HG02870 (cell line): Measurements from ENCODE around the gene TRAPPC3.
"Not testable (repeated sequence)": the region's sequence is repeated elsewhere in the genome, so short reads cannot be mapped to it uniquely, and the experiment has no call there.

Source experiments
- ATAC-seq: cut with Tn5 transposase; IDR thresholded peaks from one replicate; pipeline ENCODE4 v1.9.1; 2021; ENCODE audit warnings: mild to moderate bottlenecking, moderate library complexity; ENCODE audit not compliant: unreplicated experiment

TRAPPC3 gene

DNA sequence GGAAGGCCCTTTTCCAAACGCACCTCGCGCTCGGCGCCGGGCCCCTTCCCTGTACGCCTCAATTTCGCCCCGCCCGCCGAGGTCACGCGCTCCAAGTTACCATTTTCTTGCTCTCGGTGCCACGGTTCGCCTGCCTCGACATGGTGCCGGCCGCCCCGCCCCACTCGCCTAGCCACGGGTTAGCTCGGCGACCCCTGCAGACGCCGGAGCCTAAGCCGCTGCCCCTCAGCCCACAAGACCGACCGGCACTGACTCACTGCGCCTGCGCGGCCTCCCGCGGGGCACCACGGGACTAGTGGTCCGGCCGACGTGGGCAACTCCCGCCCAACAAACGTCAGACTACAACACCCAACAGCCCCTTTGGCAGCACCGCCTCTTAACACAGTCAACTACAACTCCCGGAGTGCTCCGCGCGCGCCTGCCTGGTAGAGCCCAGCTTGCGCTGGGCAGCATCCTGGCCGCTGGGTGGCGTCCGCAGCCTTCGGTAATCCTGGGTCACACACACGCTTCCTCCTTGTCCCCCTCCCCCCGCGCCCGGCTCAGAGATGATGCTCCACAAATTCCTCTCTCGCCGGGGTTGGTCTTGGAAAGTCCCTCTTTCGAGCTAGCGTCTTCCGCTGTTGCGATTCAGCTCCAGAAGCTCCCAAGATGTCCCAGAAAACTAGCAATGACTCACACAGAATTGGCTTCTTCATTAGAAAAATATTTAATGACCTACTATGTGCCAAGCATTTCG is at the start of gene TRAPPC3:
Gene TRAPPC3 (minus strand): TSS at position 250 of the 736 bp plus-strand sequence. CDS start 108 bp downstream, at position 142.
- peak; percentile 89 for ATAC-seq

DNA sequence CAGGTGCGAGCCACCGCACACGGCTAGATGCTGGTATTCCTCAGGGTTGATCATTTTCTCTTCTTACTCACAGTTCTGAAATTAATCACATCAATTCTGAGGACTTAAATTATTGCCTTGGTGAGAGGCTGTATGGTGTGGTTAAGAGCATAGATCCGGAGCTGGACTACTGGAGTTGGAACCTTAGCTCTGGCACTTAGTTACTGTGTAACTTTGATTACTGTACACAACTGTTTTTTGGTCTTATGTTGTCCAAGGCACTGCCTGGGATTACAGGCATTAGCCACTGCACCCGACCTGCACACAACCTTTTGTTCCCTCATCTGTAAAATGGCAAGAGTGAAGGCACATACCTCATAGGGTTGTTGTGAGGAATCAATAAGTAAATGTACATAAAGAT is 49.4 kb upstream of the TRAPPC3 start:
- ATAC-seq = no peak

DNA sequence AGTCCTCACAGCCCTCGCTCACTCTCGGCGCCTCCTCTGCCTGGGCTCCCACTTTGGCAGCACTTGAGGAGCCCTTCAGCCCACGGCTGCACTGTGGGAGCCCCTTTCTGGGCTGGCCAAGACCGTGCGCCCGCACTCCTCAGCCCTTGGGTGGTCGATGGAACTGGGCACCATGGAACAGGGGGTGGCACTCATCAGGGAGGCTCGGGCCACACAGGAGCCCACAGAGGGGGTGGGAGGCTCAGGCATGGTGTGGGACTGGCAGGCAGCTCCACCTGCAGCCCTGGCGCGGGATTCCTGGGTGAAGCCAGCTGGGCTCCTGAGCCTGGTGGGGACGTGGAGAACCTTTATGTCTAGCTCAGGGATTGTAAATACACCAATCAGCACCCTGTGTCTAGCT is 47.5 kb upstream of the TRAPPC3 start:
- ATAC-seq = not testable (repeated sequence)

DNA sequence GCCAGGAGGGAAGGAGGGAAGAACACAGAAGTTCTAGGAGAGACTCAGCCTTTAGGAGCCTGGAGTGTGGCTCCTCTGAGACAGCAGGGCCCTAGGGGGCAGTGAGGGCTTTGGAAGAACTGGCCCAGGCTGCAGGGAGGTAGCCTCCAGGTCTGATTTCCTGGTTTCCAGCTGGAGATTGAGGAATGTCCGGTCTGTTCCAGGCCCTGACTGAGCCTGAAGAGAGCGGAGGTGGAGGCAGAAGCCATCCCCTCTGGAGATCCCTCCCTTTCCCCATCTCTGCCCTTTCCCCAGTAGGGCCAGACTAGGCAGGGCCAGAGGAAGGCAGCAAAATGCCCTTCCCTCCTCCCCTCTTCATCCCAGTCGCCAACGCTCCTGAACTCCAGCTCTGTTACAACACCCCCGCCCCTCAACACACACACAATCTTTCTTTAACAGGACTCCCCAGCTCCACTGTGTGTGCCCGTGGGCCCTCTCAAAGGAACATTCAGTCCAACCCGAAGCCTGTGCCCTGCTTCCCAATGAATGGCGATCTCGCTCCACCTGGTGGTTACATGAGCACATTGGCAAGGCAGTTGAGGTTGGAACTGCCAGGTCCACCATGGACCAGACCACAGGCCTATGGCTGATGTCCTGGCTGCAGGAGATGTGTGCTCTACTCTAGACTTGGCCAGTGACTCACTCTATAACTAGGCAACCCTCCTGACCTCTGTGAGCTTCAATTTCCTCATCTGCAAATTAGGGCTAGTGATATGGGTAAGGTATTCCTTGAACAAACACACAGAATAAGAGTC is 38.7 kb upstream of the TRAPPC3 start:
- no peak for ATAC-seq

DNA sequence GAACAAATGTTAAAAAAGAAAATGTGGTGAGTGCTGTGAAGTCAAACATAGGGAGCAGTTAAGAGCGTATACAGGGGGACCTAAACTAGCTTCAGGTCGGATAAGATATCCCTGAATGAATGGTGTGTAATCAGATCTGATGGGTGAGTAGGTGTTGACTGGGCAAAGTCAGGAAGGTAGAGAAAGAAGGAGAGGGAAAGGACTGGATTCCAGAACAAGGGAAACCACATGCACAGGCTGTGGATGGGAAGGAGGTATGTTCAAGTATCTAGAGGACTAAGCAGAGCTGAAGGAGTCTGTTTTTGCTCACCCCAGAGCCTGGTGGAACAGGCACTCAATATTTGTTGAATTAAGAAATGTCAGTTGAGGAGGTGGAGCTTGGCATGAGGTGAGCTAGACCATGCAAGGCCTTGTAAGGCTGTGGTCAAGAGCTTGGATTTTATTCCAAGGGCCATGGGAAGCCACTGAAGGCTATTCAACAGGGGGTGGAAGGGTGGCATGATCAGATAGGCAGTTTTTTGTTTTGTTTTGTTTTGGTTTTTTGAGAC is 34.1 kb upstream of the TRAPPC3 start:
- no peak for ATAC-seq

DNA sequence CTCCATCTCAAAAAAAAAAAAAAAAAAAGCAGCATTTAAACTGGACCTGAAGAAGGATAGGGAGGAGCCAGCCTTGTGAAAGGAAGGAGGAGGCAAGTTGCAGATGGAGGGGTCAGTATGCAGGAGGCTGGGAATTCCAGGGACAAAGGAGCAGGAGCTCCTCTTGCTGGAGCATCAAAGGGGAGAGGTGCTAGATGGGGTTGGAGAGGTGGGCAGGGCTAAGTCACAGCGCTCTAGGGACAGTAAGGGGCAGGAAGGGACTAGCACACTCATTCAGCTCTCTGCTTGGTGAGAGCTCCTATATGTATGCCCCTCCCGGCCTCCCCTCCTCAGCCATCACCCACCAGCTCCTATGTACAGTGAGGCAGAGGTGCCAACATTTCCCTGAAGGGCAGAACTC is 33.4 kb upstream of the TRAPPC3 start:
- ATAC-seq = no peak

DNA sequence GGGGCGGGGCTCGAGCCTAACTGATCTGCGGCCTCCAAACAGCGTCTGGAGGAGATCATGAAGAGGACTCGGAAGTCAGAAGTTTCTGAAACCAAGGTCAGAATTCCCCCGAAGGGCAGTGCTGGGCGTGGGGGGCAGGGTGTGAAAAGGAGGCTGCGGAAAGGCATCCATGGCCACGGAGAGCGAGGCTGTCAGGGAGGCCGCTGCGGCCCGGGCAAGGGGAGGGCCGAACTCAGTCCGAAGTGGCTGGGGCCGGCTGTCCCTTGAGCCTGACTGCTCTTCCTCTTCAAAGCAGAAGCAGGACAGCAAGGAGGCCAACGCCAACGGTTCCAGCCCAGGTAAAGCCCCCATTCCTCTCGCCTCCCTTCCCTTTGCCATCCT is 29.9 kb upstream of the TRAPPC3 start:
- ATAC-seq = no peak

DNA sequence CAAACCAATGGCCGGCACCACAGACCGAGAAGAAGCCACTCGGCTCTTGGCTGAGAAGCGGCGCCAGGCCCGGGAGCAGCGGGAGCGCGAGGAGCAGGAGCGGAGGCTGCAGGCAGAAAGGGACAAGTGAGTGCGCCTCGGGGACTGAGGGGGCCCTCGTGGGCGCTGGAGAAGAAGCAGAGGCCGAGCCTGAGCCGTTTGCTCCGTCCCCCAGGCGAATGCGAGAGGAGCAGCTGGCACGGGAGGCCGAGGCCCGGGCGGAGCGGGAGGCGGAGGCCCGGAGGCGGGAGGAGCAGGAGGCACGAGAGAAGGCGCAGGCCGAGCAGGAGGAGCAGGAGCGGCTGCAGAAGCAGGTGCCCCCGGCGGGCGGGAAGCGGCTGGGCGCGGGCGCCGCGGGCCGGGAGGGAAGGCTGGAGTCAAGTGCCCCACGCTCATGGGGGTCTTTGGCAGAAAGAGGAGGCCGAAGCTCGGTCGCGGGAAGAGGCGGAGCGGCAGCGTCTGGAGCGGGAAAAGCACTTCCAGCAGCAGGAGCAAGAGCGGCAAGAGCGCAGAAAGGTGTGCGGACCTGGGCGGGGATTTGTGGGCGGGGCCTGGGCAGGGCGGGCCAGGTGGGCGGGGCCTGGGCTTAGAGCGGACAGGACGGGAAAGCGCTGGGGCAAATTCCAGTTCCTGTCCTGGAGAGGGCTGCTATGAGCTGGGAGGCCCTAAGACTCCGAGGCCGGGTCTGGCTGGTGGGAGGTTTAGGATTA is 29.4 kb upstream of the TRAPPC3 start:
- ATAC-seq = no peak

DNA sequence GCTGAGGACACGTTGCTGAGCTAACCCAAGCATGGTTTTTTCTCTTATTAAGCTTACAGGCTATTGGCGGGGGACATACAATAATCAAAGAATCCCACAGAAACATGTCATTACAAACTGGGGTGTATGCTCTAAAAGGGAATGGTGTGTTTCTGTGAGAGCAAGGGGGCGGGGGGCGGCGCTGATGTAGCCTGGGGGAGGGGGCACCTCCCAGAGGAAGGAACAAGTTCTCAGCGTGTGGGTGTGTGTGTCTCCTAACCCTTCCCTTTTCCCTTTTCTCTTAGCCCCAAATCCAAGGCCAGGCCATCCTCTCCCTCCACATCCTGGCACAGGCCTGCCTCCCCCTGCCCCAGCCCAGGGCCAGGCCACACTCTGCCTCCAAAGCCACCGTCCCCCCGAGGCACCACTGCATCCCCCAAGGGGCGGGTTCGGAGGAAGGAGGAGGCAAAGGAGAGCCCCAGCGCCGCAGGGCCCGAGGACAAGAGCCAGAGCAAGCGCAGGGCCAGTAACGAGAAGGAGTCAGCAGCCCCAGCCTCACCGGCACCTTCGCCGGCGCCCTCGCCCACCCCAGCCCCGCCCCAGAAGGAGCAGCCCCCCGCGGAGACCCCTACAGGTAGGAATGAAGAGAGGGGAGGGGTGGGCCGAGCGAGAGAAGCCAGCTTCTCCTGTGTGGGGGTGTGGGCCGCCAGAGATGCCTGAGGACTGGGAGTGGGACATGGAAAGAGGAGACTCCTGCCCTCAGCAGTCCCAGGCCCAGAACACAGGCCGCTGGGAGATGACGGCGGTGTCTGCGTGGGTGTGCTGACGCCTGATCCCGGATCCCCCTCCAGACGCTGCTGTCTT is 28.5 kb upstream of the TRAPPC3 start:
- ATAC-seq = no peak

DNA sequence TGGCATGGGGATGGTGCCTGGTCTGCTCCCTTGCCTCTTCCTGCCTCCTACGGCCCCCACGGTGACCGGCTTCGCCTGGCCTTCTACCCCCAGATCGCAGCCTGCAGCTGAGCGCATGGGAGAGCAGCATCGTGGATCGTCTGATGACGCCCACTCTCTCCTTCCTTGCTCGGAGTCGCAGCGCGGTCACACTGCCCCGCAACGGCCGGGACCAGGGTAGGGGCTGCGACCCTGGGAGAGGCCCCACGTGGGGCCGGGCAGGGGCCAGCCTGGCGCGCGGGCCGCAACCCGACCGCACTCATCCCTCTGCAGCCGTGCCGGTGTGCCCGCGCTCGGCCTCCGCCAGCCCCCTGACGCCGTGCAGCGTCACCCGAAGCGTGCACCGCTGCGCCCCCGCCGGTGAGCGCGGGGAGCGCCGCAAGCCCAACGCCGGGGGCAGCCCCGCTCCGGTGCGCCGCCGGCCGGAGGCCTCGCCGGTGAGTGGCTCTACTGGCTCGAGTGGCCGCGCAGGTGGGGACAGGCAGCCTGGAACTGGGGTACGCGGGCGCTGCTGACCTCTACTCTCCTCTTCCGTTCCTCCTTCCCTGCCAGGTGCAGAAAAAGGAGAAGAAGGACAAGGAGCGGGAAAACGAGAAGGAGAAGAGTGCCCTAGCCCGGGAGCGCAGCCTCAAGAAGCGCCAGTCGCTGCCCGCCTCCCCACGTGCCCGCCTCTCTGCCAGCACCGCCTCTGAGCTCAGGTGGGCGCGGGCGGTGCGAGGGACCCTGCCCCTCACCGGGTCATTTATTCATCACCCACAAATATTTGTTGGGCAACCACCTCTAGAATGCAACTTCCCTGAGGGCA is 27.0 kb upstream of the TRAPPC3 start:
- ATAC-seq = no peak

DNA sequence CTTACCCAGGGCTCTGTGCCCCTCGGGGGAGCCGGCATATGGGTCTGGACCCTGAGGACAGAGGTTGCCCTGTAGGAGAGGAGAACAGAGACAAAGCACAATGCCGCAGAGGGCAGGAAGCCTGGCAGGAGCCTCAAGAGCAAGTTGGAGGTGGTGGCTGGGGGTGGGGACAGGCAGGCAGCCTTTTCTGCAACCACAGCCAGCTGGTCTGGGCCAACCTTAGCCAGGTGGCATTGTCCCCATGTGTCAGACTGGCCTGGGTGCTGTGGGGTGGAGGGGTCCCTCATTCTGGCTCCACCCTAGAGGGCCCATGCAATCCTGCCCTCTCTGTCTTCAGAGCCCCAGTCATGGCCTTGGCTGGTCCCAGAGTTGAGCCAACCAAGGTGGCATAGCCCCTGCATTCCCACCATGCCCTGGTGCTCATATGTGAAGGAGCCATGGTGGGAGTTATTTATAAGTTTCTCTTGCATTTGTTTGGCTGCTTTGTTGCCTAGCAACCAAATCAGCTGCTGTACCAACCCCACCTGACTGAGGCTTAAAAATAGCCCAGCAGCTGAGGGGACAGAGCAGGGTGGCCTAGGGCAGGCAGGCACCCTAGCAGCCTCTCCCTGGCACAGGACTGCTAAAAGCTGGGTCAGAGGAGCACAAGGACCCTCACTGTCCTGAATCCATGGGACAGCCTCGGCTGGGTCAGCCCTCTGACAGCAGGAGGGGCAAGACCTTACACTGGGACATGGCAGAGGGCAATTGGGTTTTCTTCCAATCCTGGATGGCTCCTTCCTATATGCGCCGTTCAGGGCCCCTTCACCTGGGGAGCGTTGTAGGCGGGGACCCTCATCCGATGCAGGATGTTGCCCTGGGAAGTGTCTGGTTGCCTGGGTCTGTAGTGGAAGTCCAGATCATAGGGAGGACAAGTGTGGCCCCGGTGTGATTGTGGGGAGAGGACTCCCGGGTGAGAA is 26.1 kb upstream of the TRAPPC3 start:
- no peak for ATAC-seq

DNA sequence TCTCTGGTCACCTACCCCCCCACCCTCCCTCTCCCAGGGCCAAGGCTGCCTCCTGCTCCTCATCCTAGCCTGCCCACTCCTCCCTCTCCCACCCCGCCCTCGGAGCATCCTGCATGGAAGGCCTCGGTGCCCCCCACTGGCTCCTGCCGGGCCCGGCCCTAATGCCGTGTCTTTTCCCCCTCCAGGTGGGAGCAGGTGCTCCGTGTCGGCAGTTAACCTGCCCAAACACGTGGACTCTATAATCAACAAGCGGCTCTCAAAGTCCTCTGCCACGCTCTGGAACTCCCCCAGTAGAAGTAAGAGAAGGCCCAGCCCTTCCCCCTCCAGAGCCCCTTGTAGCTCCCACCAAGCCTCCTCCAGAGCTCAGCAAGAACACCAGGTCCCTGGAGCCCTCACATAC is 25.4 kb upstream of the TRAPPC3 start:
- no peak for ATAC-seq

DNA sequence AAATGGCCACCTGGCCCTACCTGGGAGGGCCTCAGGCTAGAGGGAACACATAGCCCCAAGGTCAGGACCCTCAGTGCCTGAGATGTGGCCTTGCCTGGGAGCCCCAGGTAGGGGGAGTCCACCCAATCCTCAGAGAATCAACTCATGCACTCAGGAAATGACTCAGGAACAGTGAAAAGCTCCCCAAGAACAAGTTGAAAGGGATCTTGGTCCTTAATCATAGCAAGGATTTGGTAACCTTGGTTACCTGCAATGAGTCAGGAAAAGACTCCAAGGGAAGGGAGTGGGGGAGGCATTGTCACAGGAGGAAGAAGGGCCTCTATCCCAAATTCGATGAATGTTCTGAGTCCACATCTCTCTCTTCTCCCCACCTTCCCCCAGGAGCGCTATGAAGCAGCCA is 23.7 kb upstream of the TRAPPC3 start:
- ATAC-seq = no peak

DNA sequence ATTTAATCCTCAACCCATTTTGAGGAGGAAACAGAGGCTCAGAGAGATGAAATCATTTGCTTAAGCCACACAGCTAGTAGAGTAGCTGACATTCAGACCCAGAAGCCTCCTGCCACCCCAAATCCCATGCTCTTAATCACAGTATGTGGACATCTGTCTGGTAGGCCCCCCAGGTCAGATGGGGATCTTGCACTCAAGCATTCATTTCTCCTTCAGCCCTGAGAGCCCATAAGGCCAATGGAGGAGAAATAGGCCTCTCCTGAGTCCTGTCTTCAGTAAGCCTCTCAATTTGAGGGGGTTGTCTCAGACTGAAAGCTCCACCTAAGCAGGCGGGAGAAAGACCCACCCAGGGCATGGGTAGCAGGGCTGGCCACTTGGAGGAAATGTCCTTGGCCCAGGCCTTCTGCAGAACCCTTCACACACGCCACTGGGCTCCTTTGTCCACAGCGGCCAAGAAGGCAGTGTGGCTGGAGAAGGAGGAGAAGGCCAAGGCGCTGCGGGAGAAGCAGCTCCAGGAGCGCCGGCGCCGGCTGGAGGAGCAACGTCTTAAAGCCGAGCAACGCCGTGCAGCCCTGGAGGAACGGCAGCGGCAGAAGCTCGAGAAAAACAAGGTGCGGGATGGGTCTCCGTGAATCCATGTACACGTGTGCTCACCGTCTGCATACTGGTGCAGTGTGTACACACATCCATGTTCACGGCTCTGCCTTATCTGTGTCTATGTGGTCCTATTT is 22.9 kb upstream of the TRAPPC3 start:
- no peak for ATAC-seq

DNA sequence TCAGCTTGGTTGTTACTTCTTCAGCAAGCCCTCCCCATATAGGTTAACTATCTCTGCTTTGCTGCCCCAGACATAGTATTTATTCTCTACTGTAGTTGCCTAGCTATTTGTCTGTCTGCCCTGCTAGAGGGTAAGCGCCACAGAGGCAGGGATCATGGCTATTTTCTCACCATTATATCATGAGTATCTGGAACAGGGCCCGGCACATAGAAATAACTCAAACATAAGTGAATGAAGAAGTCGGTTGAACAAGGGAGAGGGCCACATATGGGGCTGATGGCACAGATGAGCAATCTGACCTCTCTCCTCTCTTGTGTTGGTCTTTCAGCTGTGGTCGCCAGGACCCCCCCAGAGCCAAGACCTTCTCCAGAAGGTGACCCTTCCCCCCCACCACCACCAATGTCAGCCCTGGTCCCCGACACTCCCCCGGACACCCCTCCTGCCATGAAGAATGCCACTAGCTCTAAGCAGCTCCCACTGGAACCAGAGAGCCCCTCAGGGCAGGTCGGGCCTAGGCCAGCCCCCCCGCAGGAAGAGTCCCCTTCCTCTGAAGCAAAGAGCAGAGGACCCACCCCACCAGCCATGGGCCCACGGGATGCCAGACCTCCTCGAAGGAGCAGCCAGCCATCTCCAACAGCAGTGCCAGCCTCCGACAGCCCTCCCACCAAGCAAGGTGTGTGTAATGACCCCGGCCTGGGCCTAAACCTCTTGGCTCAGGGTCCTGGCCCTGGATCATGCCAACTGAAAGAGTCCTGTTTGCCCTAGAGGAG is 21.5 kb upstream of the TRAPPC3 start:
- no peak for ATAC-seq

DNA sequence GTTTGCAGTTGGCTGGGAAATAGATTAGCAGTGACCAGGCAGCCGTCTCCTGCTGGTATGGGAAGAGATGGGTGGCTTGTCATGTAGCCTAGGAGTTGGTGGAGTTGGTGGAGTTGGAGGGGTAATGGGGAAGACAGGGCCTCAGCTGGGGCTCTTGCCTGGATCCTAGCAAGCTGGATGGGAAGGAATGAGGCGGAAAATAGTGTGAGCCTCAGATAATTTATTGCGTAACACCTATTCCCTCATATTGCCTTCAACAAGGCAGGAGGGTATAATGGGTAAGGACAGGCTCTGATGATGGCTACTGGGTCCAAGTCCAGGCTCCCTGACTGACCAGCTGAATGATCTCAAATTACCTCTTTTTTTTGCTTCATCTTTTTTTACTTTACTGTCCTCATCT is 19.2 kb upstream of the TRAPPC3 start:
- ATAC-seq = no peak
